MCF 10A (cell line): ENCODE results near the gene SLC29A3. TPM values are rescaled to one million over a fixed set of nuclear protein-coding genes. Genes with fewer than 3 reads are reported as not detected.

Experiments
- BruUV-seq: library from RNA; stranded (reverse); fragments of 400-500 nt; replicated peaks from 2 replicates; lab custom pipeline; 2021; lab: Mats Ljungman, UMichigan
- CTCF ChIA-PET: fragments of 300-600 bp; sonication (Branson Sonifier 250); formaldehyde crosslinking; extraction: SDS; loops from one replicate; lab custom pipeline; 2021; ENCODE audit warnings: antibody characterized with exemption, inconsistent platforms; lab: Yijun Ruan, JAX
- POLR2A ChIA-PET: fragments of 300-600, 350-650 bp; sonication (Branson Sonifier 250); formaldehyde crosslinking; extraction: SDS; loops from one replicate; lab custom pipeline; 2020; ENCODE audit warnings: antibody characterized with exemption, inconsistent platforms; lab: Yijun Ruan, JAX
- DNase-seq: peaks from one replicate; pipeline ENCODE4 v3.0.0-alpha.2; 2018; ENCODE audit not compliant: unreplicated experiment
- H3K27ac Mint-ChIP-seq: one replicate; pipeline ENCODE4 v1.8.0; 2022; ENCODE audit warnings: mild to moderate bottlenecking, low read depth, mixed read lengths; ENCODE audit not compliant: unreplicated experiment
- H3K27me3 Mint-ChIP-seq: one replicate; pipeline ENCODE4 v1.8.0; 2022; ENCODE audit warnings: mixed read lengths; ENCODE audit not compliant: insufficient read depth, unreplicated experiment
- H3K36me3 Mint-ChIP-seq: one replicate; pipeline ENCODE4 v1.8.0; 2022; ENCODE audit warnings: mild to moderate bottlenecking, moderate library complexity, mixed read lengths; ENCODE audit not compliant: insufficient read depth, unreplicated experiment
- H3K4me1 Mint-ChIP-seq: one replicate; pipeline ENCODE4 v1.8.0; 2022; ENCODE audit warnings: mixed read lengths; ENCODE audit not compliant: insufficient read depth, unreplicated experiment
- H3K4me3 Mint-ChIP-seq: one replicate; pipeline ENCODE4 v1.8.0; 2022; ENCODE audit warnings: mild to moderate bottlenecking, moderate library complexity, mixed read lengths; ENCODE audit not compliant: unreplicated experiment
- H3K9me3 Mint-ChIP-seq: one replicate; pipeline ENCODE4 v1.8.0; 2022; ENCODE audit warnings: mixed read lengths; ENCODE audit not compliant: unreplicated experiment
- CTCF ChIP-seq: fragments of 200-600 bp; IDR thresholded peaks from one replicate; pipeline ENCODE4 v1.8.0; 2022; ENCODE audit warnings: antibody characterized with exemption, mild to moderate bottlenecking; ENCODE audit not compliant: unreplicated experiment
- intact Hi-C: fragments of 100-400 bp; cut with micrococcal nuclease; formaldehyde crosslinking; loops from 2 replicates; pipeline ENCODE4 v1.14.1; 2022
- total RNA-seq: library from RNA; stranded (reverse); gene quantifications from 2 replicates; pipeline ENCODE4 v1.2.3, GENCODE V29; 2022

Gene SLC29A3
- total RNA-seq, 1 experiment from 2014 or later = 3.6 TPM

GRCh38 chr10:71408436-71409225 is 89.6 kb downstream of the SLC29A3 start:
- CTCF ChIA-PET = interaction anchor here (0.5 to 1.2 kb wide), 2 partner anchors 10 to 160 kb away, joined by 3 read pairs; no protein-coding TSS in a partner anchor
- H3K9me3 Mint-ChIP-seq = no peaks in the 10 kb centered on the region
- POLR2A ChIA-PET = no interaction called here
- H3K27ac Mint-ChIP-seq = no peak overlapping the region
- no peak overlapping the region for H3K4me3 Mint-ChIP-seq
- no peaks in the 10 kb centered on the region for H3K4me1 Mint-ChIP-seq
- H3K36me3 Mint-ChIP-seq = no peaks in the 10 kb centered on the region
- DNase-seq = no peak
- intact Hi-C loops = no loop called here
- no TSS peak for BruUV-seq
- peaks cover 24% of the 10 kb centered on the region for H3K27me3 Mint-ChIP-seq
- no peak for TF ChIP-seq CTCF

GRCh38 chr10:71409516-71410104 is 90.6 kb downstream of the SLC29A3 start:
- no peak for DNase-seq
- Mint-ChIP-seq H3K36me3 (no peaks in the 10 kb centered on the region), H3K4me1 (no peaks in the 10 kb centered on the region), H3K27ac (no peak overlapping the region), H3K9me3 (no peaks in the 10 kb centered on the region), H3K27me3 (peaks cover 24% of the 10 kb centered on the region), H3K4me3 (no peak overlapping the region)
- intact Hi-C loops = no loop called here
- ChIA-PET CTCF (interaction anchor here (0.5 to 1.2 kb wide), 2 partner anchors 9 to 159 kb away, joined by 3 read pairs; no protein-coding TSS in a partner anchor), POLR2A (no interaction called here)
- no peak for TF ChIP-seq CTCF
- no TSS peak for BruUV-seq

Other genes with a start within 250 kb of the SLC29A3 start
- 80.5 and 82.4 TPM in 2 replicates for gene UNC5B, start 106.7 kb upstream of the SLC29A3 start, total RNA-seq
- gene CDH23, start 77.7 kb downstream of the SLC29A3 start, total RNA-seq = 0.02 and 0.07 TPM in 2 replicates